HK-2 (cell line): ENCODE data around the gene NIPAL1.
A peak's percentile ranks its signal among the peaks of the same experiment; 100 is the strongest.
"Not testable (repeated sequence)": the region's sequence is repeated elsewhere in the genome, so short reads cannot be mapped to it uniquely, and the experiment has no call there.

Experiments used
- DNase-seq: peaks from one replicate; pipeline ENCODE4 v3.0.0-alpha.2; 2018; ENCODE audit not compliant: unreplicated experiment

Gene NIPAL1

GRCh38 chr4:48016141-48017107, at the start of gene NIPAL1, which contains the start of gene CNGA1:
Gene NIPAL1 (plus strand): TSS chr4:48016772. CDS start chr4:48016840, 68 bp downstream.
Gene CNGA1 (minus strand): TSS chr4:48016681. CDS start chr4:47952689, 63,992 bp downstream.
- peak; percentile 87 for DNase-seq

DNA sequence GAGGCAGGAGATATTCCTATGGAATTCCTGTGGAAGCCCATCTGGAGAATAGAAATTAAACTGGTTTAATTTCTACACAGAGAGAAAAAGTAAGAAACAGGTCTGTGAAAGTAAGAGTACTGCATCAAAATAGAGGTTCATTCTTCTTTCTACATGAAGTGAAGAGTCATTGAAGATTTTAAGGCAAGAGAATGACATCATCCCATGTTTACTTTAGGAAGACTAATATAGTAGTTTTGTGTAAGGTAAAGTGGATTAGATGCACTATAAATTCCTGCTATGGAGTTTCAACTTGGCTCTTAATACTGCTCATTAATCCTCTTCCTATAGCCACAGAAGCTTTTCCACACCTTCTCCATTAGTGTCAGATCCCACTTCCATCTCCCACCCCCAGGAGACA, 47.7 kb upstream of the NIPAL1 start:
- DNase-seq = no peak

GRCh38 chr4:47972181-47972580, 44.4 kb upstream of the NIPAL1 start:
- DNase-seq = no peak

- no peak for DNase-seq
Measured at GRCh38 chr4:47972721-47973120, 43.9 kb upstream of the NIPAL1 start.

DNA sequence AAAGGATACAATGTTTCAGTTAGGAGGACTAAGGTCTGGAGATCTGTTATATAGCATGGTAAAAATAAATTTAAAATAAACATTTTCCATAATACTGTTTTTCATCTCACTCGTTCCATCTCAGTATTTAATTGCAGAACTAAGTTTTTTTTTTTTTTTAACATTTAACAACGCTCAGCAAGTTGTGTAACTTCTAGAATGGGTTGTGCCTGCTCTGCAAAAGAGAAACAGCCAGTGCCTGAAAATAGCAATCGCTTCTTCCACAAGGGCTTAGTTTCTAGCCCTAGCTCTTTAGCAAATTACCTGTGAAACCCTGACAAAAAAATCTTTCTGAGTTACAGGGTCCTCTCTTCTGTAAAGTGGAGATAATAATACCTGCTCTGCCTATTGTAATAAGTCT, 42.0 kb upstream of the NIPAL1 start:
- no peak for DNase-seq

DNA sequence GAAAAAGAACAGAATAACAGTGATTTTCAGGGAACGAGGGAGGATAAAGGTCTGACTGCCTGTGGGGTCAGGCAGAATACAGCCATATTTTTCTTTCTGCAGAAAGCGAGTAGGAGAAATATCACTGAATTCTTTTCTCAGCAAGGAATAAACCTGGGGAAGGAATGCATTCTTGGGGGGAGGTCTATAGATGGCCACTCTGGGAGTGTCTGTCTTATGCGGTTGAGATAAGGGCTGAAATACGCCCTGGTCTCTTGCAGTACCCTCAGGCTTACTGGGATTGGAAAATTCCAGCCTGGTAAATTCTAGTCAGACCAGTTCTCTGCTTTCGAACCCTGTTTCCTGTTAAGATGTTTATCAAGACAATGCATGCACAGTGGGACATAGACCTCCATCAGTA, 26.4 kb upstream of the NIPAL1 start:
- no peak for DNase-seq

DNA sequence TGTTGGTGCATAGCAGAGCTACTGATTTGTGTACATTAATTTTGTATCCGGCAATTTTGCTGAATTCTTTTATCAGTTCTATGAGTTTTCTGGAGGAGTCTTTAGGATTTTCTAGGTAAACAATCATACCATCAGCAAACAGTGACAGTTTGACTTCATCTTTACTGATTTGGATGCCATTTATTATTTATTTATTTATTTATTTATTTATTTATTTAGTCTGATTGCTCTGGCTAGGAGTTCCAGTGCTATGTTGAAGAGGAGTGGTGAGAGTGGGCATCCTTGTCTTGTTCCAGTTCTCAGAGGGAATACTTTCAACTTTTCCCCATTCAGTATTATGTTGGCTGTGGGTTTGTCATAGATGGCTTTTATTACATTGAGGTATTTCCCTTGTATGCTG, 24.1 kb upstream of the NIPAL1 start:
- not testable (repeated sequence) for DNase-seq

DNA sequence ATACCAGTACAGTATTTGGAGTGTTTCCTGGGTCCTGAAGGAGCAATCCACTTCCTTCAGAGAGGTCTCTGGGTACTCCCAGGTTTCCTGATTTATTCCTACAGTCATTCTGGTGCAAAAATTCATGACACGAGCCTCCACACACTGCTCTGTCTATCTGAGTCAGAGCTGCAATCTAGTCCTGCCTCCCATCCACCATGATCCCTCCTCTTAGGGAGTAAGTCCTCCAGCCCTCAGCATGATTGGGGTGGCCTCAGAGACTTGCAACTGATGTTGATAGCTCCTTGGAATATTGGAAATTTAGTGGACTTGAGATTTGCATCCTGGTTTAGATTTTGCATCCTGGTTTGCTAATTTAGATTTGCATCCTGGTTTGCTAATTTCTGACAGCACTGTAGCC, 20.6 kb upstream of the NIPAL1 start:
- no peak for DNase-seq

- no peak for DNase-seq
Measured at GRCh38 chr4:48002267-48002666, 14.3 kb upstream of the NIPAL1 start.

DNA sequence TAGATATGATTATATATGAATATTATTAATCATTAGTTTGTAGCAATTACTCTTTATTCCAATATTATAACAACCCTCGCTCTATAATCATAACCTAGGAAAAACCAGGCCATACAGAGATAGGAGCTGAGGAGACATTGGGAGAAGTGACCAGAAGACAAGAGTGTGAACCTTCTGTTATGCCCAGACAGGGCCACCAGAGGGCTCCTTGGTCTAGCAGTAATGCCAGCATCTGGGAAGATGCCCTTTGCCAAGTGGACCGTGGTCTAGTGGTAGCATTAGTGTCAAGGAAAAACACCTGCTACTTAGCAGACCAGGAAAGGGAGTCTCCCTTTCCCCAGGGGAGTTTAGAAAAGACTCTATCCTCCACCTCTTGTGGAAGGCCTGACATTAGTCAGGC, 13.0 kb upstream of the NIPAL1 start:
- DNase-seq = peak; percentile 11

- DNase-seq = no peak
Measured at GRCh38 chr4:48005781-48006180, 10.8 kb upstream of the NIPAL1 start.

GRCh38 chr4:48008021-48008596, 8.5 kb upstream of the NIPAL1 start:
- DNase-seq = no peak

DNA sequence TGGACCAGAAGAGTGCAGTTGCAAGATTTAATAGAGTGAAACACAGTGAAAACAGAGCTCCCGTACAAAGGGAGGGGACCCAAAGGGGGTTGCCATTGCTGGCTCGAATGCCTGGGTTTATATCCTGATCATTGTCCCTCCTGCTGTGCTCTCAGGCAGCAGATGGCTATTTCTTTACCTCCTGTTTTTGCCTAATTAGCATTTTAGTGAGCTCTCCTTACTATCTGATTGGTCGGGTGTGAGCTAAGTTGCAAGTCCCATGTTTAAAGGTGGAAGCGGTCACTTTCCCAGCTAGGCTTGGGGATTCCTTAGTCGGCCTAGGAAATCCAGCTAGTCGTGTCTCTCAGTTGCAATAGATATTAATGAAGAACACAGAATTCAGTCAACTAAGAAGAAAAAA, 5.7 kb upstream of the NIPAL1 start:
- DNase-seq = not testable (repeated sequence)

GRCh38 chr4:48011722-48012121, 4.8 kb upstream of the NIPAL1 start:
- no peak for DNase-seq

DNA sequence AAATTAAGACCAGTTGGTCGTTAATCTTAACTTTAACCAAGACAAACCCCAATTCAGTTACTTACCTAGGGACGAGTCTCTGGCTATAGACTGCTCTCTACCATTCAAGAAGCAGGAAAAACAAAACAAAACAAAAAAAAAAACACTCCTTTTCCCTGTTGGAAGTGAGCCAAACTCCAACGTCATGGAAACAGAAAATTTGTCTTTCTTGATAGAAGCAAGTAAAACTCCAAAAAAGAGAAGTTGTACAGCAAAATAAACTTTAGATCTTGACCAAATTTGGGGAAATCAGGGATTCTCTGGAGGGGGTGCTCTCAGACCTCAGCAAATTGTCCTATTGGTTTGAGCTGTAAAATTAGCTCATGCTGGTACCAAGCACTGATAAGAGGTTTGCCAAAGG, 3.7 kb upstream of the NIPAL1 start:
- DNase-seq = no peak

DNA sequence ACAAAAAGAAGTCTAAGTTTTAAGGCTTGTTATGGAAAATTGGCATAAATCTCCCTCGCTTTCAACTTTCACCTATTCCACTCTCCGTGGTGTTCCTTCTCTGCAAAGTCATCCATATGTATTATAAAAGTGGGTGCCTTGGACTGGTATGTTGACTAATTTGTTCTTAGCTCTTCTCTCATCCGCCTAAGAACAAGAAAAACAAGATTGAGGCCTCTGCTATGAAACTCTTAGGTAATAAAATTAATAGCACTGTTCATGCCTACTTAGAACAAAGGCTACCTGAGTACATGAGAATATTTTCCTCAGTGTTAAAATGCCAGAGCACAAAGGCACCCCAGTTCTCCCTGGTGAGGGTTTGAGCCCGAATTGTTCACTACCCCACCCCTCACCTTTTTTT, 1.4 kb upstream of the NIPAL1 start:
- DNase-seq = no peak

GRCh38 chr4:48015678-48016077, 894 bp upstream of the NIPAL1 start:
- no peak for DNase-seq

GRCh38 chr4:48017108-48017571, 568 bp downstream of the NIPAL1 start:
- peak; percentile 89 for DNase-seq

DNA sequence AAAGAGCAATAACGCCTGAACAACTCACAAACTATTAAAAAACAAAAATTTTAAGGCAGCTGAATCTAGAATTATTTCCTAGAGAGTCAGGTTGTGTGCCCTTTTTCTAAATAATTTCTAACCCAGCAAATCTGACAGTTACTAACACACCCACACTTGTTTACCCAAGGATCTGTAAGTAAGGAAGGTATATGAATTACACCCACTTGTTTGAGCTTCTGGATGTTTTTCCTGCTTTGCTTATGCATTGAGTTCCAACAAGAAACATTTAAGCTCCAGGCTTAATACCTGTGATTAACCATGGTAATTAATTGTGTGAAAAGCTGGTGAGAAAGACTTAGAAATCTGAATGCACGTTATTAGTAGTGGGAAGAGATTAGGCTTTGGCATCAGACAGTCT, 1.5 kb downstream of the NIPAL1 start:
- DNase-seq = no peak

GRCh38 chr4:48021100-48021499, 4.5 kb downstream of the NIPAL1 start:
- no peak for DNase-seq

- DNase-seq = no peak
Measured at GRCh38 chr4:48022192-48022799, 5.7 kb downstream of the NIPAL1 start.

DNA sequence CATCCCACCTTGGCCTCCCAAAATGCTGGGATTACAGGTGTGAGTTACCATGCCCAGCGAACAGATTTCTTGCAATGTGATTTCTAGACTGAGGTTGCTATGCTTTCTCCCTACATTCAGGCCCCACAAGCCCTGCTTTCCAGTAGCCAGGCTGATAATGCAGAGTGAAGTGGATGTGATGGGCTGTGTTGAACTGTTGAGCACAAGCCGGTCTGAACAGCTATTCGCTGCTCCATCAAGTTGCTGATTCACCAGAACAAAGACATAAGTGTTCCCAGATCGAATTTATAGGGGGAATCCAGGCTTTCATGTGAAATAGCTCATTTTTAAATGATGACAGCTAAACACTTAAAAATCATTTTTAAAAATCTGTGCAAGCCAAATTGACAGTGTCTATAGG, 8.0 kb downstream of the NIPAL1 start:
- DNase-seq = no peak

- DNase-seq = no peak
Measured at GRCh38 chr4:48025005-48025404, 8.4 kb downstream of the NIPAL1 start.
